Suprapubic skin (tissue), 4 donors: ENCODE results near the gene DMAC2.

Experiments
- CTCF ChIP-seq, 2 donors: fragments of 200-600 bp in 1 of 2; fragments of 450-650 bp in 1 of 2; sonication (generic) in 1 of 2; IDR thresholded peaks; one replicate each; pipeline ENCODE4 v1.5.1; 2016 to 2019; ENCODE audit warnings: antibody characterized with exemption in 2 of 2, mild to moderate bottlenecking in 1 of 2, moderate library complexity in 1 of 2
- EP300 ChIP-seq: sonication (generic); formaldehyde crosslinking; IDR thresholded peaks from one replicate; pipeline ENCODE4 v1.6.1; 2017; ENCODE audit warnings: antibody characterized with exemption
- POLR2AphosphoS5 ChIP-seq, 3 donors: sonication (generic); formaldehyde crosslinking; IDR thresholded peaks; one replicate each; pipeline ENCODE4 v1.6.1; 2017; ENCODE audit warnings: antibody characterized with exemption in 3 of 3

DNA sequence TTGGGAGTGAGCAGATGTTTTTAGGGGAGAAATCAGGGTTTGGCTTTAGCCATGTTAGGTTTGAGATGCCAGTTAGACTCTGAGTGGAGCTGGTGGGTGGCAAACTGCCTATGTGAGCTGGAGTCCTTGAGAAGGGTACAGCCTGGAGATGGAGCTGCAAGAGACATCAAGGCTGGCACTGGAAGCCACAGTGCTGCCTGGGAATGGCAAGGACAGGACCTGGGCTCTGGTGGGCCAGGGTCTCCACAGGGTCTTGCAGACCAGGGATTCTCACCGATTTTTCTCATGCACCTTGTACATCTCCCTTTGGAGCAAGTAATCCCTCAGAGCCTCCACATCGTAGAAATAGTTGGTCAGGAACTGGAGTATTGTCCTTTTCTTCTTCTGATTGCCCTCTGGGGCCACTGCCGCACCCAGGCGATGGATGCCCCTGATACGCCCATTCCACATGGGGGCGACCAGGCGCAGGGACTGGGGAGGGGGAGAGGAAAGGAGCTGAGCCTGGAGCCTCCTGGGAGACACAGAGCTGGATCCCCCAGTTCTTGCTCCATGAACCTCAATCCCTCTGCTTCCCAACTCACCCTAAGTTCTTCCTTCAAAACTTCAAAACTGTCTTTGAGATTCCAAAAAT is 1.7 kb downstream of the DMAC2 start:
- TF ChIP-seq CTCF (IDR thresholded peaks at IDR 0.05) (no peak), EP300 (no peak), POLR2AphosphoS5 (IDR thresholded peaks at IDR 0.05) (no peak)
